HG03558 (cell line): ENCODE results near the gene FAM227B.
"Not testable (repeated sequence)": the region's sequence is repeated elsewhere in the genome, so short reads cannot be mapped to it uniquely, and the experiment has no call there.

Experiments used
- ATAC-seq: cut with Tn5 transposase; IDR thresholded peaks from one replicate; pipeline ENCODE4 v1.9.1; 2021; ENCODE audit warnings: moderate number of reproducible peaks; ENCODE audit not compliant: unreplicated experiment; ENCODE audit errors: extremely low read depth

The FAM227B gene

DNA sequence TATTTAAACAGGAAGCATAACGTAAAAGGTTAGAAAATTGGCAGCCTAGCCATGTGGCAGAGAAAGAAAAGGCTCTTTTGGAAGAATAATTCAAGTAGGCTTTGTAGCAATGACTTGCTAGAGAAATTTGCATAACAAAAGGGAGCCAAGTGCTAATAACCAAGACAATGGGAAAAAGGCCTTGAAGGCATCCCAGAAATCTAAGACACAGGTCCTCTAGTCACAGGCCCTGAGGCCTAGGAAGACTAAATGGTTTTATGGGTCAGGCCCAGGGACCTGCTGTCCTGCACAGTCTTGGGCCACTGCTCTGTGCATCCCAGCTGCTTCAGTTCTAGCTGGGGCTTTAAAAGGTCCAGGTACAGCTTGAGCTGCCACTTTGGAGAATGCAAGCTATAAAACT lies 119.0 kb downstream of the FAM227B start:
- no peak for ATAC-seq

DNA sequence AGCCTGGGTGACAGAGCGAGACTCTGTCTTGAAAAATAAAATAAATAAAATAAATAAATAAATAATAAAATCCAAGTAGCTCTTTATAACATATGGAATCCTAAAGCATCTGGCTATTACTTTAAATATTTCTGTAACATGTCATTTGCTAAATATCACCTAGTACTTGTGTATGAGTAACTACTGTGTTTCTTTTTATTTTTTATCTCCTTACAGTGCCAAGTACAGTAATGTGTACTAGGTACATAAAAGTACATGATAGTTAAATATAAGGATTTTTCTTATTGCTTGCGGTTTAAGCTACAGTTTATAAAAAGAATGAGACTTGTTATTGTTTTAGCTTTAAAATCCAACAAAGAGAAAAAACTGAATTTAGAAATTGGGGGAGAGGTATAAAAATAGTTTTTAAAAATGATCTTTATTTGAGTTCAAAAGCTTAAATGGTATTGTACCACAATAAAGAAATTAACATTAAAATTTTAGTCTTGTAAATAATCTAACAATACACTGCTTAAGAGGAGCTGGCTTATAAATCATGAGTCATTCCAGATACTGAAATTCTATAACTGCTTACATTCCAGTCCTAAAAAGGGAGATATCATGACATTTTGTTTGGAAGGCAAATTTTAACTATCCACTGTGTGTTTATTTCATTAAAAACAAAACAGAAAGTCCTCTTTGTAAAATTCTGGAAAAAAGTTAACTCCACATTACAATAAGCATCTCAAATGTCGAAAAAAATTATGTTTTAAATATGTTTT lies 124.4 kb downstream of the FAM227B start:
- ATAC-seq, result no peak

- no peak for ATAC-seq
Observed at GRCh38 chr15:49494842-49495241, 125.8 kb downstream of the FAM227B start.

- ATAC-seq, result no peak
Observed at GRCh38 chr15:49492830-49493229, 127.8 kb downstream of the FAM227B start.

DNA sequence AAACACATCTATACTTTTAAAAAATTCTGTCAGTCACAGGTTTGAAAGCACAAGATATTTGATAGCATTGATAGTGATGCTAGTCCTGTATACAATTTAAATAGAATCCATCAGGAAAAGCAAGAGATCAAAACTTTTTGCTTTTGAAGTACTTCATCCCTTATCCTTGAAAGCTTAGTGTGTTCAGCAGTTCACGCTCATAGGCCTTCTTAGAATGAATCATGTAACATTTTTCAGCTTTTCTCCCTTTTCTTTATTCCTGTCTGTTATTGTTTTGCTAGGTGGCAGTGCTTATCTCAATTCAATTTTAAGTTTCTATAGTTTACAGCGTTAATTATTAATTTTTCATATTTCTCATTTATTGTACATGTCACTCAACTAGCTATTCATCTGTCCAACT lies 128.5 kb downstream of the FAM227B start:
- ATAC-seq, result no peak

GRCh38 chr15:49490966-49491365 lies 129.7 kb downstream of the FAM227B start:
- no peak for ATAC-seq

- ATAC-seq, result not testable (repeated sequence)
Observed at GRCh38 chr15:49485401-49485800, 135.2 kb downstream of the FAM227B start.

- ATAC-seq, result not testable (repeated sequence)
Observed at GRCh38 chr15:49478982-49479381, 141.6 kb downstream of the FAM227B start.

DNA sequence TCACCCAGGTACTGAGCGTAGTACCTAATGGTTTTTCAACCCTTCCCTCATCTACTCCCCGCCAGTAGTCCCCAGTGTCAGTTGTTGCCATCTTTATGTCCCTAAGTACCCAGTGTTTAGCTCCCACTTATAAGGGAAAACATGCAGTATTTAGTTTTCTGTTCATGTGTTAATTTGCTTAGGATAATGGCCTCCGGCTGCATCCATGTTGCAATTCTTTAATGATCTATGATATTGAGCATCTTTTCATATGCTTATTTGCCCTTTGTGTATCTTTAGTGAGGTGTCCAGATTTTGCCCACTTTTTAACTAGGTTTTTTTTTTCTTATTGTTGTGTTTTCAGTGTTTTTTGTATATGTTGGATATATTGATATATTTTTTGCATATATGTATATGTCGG lies 142.6 kb downstream of the FAM227B start:
- ATAC-seq, result not testable (repeated sequence)

DNA sequence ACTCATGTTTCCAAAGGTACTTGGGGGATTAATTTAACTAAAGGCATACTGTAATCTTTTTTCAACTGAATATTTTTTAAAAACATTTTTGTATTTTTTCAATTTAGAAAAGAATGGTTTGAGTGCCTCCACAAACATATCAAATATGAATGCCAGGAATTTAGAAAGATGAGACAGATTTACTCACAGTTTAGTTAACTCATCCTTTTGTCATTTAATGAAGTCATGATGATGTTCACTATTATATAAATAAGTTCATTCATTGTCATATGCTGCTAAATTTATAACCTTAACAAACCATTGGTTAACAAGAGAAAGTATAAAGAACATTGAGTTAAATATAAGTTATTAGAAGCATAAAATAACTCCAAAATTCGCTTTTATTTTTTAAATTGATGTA lies 147.6 kb downstream of the FAM227B start:
- no peak for ATAC-seq

GRCh38 chr15:49472338-49472737 lies 148.3 kb downstream of the FAM227B start:
- ATAC-seq, result no peak

DNA sequence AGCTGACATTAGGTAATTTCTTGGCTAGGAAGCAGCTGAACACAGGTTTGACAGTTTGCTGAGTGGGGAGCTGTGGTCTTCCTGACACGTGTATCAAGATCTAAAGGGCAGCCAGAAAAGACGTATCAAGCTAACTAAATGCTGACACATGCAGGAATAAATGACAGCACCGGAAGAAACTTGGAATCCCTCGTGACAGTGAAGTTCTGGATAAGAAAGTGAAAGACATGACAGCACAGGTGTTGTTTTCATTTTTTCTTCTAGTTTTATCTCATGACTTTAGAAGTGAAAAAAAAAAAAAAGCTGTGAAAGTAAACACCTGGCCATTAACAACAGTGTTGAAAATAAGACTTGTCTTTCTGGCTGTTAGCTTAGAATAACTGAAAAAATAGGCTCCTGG lies 148.9 kb downstream of the FAM227B start:
- ATAC-seq, result peak; percentile 60

DNA sequence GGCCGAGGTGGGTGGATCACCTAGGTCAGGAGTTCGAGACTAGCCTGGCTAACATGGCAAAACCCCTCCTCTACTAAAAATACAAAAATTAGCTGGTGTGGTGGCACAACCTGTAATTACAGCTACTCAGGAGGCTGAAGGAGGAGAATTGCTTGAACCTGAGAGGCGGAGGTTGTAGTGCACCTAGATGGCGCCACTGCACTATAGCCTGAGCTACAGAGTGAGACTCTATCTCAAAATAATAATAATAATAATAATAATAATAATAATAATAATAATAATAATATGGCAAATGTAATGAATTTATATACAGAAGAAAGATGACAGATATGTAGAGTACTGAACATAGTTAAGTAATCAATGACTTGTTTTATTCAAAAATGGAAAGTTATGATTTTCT lies 149.4 kb downstream of the FAM227B start:
- ATAC-seq, result not testable (repeated sequence)

- ATAC-seq, result no peak
Observed at GRCh38 chr15:49468481-49468839, 152.2 kb downstream of the FAM227B start.

- no peak for ATAC-seq
Observed at GRCh38 chr15:49467746-49468480, 152.7 kb downstream of the FAM227B start.

DNA sequence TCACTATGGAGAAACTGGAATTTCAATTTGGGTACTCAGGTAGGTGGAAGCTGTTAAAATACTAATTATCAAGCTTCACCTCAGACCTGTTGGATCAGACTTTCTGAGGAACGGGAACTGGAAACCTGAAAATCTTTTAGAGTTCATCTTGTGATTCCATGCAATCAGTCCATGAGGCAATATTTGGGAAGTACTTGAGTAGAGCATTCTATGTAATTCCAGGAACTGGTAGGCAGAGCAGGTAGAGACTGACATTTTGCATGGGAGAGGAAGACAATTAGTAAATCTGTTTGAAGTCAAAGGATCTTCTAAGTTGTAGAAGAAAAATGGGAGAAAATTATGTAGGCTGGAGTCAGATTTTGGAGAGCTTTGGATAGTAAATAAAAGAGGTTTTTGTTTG lies 154.5 kb downstream of the FAM227B start:
- no peak for ATAC-seq

DNA sequence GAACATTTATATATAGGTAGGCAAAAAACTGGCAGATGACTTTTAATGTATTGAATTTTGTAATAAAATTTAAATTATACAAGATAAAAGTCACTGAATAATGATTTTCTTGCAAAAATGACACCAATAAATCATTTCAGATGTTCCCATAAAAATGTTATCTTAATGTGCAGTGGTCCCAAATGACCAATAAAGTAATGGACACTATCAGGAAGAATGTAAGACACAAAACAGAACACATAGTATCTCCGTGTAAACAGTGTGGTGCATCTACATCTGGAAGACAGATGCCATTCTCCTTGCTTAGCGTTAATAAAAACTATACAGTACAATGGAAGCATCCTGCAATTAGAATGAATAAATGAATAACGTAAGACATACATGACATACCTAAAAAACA lies 156.1 kb downstream of the FAM227B start:
- no peak for ATAC-seq

- ATAC-seq, result no peak
Observed at GRCh38 chr15:49462232-49462844, 158.3 kb downstream of the FAM227B start.

GRCh38 chr15:49460411-49460941 lies 160.1 kb downstream of the FAM227B start:
- ATAC-seq, result no peak

- no peak for ATAC-seq
Observed at GRCh38 chr15:49458145-49458544, 162.5 kb downstream of the FAM227B start.

GRCh38 chr15:49456166-49456565 lies 164.5 kb downstream of the FAM227B start:
- ATAC-seq, result no peak
